Activated T-helper 2 cell treated with anti-CD3 and anti-CD28 coated beads, Interferon-gamma antibody, Interleukin-2, Interleukin-4, amounts not matched to agents 10 μg/mL and 5 μg/mL and 100 μg/mL, durations not matched to agents 14 hours and 24 hours and 36 hours (primary cell): ENCODE measurements around the gene GJC1. TPM values are rescaled to one million over a fixed set of nuclear protein-coding genes. Genes with fewer than 3 reads are reported as not detected.

Source experiments
- DNase-seq: peaks from one replicate; pipeline ENCODE4 v3.0.0; 2021; ENCODE audit warnings: low spot score
- H3K27ac Mint-ChIP-seq: one replicate; pipeline ENCODE4 v1.8.0; 2021; ENCODE audit warnings: mixed read lengths
- H3K27me3 Mint-ChIP-seq: one replicate; pipeline ENCODE4 v1.8.0; 2021; ENCODE audit warnings: low read depth, mixed read lengths
- H3K36me3 Mint-ChIP-seq: one replicate; pipeline ENCODE4 v1.8.0; 2021; ENCODE audit warnings: low read depth, mixed read lengths
- H3K4me1 Mint-ChIP-seq: one replicate; pipeline ENCODE4 v1.8.0; 2021; ENCODE audit warnings: low read depth, mixed read lengths
- H3K4me3 Mint-ChIP-seq: one replicate; pipeline ENCODE4 v1.8.0; 2021; ENCODE audit warnings: low read depth, mild to moderate bottlenecking, moderate library complexity, mixed read lengths
- H3K9me3 Mint-ChIP-seq: one replicate; pipeline ENCODE4 v1.8.0; 2021; ENCODE audit warnings: mixed read lengths
- intact Hi-C: fragments of 100-400 bp; cut with micrococcal nuclease; formaldehyde crosslinking; loops from one replicate; pipeline ENCODE4 v1.15.1; 2023
- total RNA-seq: library from RNA; stranded (reverse); gene quantifications from 2 replicates; pipeline ENCODE4 v1.2.3, GENCODE V29; 2022

GJC1 gene
- total RNA-seq, 1 donor from 2014 or later, result 9.4 TPM

GRCh38 chr17:44777394-44778348 lies 52.4 kb downstream of the GJC1 start:
- no peak for DNase-seq
- Mint-ChIP-seq H3K4me3 (no peak overlapping the region), H3K27me3 (peaks cover 6% of the 10 kb centered on the region), H3K4me1 (peaks cover 7% of the 10 kb centered on the region), H3K27ac (no peak overlapping the region), H3K9me3 (no peaks in the 10 kb centered on the region), H3K36me3 (no peaks in the 10 kb centered on the region)
- intact Hi-C loops, result loop anchor here (5.0 kb wide), 2 partner anchors 50 to 355 kb away; partner anchors contain the start of gene PLCD3

- Mint-ChIP-seq H3K4me3 (peak overlapping the region; percentile 83), H3K27ac (no peak overlapping the region)
- no peak for DNase-seq
Observed at GRCh38 chr17:44776628-44777393, 53.3 kb downstream of the GJC1 start.

DNA sequence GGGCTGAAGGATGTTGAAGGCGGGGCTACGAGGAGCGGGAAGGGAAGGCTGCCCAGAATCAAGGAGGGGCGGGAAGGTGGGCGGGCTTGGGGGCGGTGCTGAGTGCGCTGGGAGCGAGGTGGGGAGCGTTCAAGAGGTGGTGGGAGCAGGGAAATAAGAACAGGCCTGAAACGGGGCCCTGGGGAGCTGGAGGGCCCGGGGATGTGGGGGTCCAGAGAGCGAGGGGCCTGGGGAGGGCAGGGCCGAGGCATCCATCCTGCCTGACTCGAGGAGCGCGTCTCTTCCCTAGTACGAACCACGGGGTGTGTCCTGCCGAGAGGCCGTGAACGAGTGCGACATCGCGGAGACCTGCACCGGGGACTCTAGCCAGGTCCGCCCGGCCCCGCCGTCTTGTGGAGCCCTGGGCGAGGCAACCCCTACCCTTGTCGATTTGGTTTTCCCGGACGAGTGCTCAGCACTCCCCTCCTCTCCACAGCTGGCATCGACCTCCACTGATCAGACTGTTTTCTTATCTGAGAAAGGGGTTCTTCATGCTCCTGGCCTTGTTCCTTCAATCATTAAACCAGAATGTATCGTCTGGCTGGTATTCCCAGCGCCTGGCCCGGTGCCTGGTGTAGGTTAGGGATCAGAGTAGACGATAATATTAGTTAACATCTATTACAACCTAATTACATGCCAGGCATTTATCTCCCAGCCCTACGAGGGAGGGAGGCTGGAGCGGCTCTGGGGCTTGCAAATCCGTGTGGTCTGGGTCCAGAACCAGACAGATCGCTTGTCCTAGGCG lies 54.1 kb downstream of the GJC1 start:
- Mint-ChIP-seq H3K4me1 (peaks cover 7% of the 10 kb centered on the region), H3K9me3 (no peaks in the 10 kb centered on the region), H3K36me3 (no peaks in the 10 kb centered on the region), H3K4me3 (peak overlapping the region; percentile 83), H3K27ac (no peak overlapping the region), H3K27me3 (peaks cover 6% of the 10 kb centered on the region)
- no peak for DNase-seq
- intact Hi-C loops, result loop anchor here (1.0 to 5.0 kb wide), 4 partner anchors 51 to 356 kb away; partner anchors contain the start of gene PLCD3

More at GRCh38 chr17:44776628-44777393, 53.3 kb downstream of the GJC1 start:
- peaks cover 6% of the 10 kb centered on the region for H3K27me3 Mint-ChIP-seq
- no peaks in the 10 kb centered on the region for H3K36me3 Mint-ChIP-seq
- peaks cover 7% of the 10 kb centered on the region for H3K4me1 Mint-ChIP-seq
- no peaks in the 10 kb centered on the region for H3K9me3 Mint-ChIP-seq
- intact Hi-C loops, result loop anchor here (5.0 kb wide), 2 partner anchors 50 to 355 kb away; partner anchors contain the start of gene PLCD3

- Mint-ChIP-seq H3K4me1 (peaks cover 7% of the 10 kb centered on the region), H3K36me3 (no peaks in the 10 kb centered on the region), H3K4me3 (peak overlapping the region; percentile 83), H3K27ac (no peak overlapping the region), H3K27me3 (peaks cover 10% of the 10 kb centered on the region), H3K9me3 (no peaks in the 10 kb centered on the region)
- intact Hi-C loops, result loop anchor here (1.0 to 5.0 kb wide), 4 partner anchors 52 to 357 kb away; partner anchors contain the start of gene PLCD3
- DNase-seq, result peak; percentile 97
Observed at GRCh38 chr17:44775136-44775837, 54.8 kb downstream of the GJC1 start.

- peak; percentile 77 for DNase-seq
- Mint-ChIP-seq H3K27me3 (peaks cover 10% of the 10 kb centered on the region), H3K27ac (peak overlapping the region; percentile 66), H3K36me3 (no peaks in the 10 kb centered on the region), H3K4me3 (peak overlapping the region; percentile 83), H3K9me3 (no peaks in the 10 kb centered on the region), H3K4me1 (peaks cover 7% of the 10 kb centered on the region)
- intact Hi-C loops, result loop anchor here (1.0 to 5.0 kb wide), 4 partner anchors 53 to 358 kb away; partner anchors contain the start of gene PLCD3
Observed at GRCh38 chr17:44774271-44775135, 55.6 kb downstream of the GJC1 start.

- intact Hi-C loops, result no loop called here
- Mint-ChIP-seq H3K27ac (no peak overlapping the region), H3K4me3 (no peak overlapping the region), H3K27me3 (peaks cover 10% of the 10 kb centered on the region), H3K9me3 (no peaks in the 10 kb centered on the region), H3K36me3 (no peaks in the 10 kb centered on the region), H3K4me1 (peaks cover 10% of the 10 kb centered on the region)
- DNase-seq, result no peak
Observed at GRCh38 chr17:44773140-44773539, 56.9 kb downstream of the GJC1 start.

GRCh38 chr17:44772308-44773045 lies 57.6 kb downstream of the GJC1 start:
- Mint-ChIP-seq H3K4me3 (no peak overlapping the region), H3K36me3 (no peaks in the 10 kb centered on the region), H3K27me3 (peaks cover 7% of the 10 kb centered on the region), H3K9me3 (no peaks in the 10 kb centered on the region), H3K27ac (no peak overlapping the region), H3K4me1 (peaks cover 10% of the 10 kb centered on the region)
- intact Hi-C loops, result no loop called here
- DNase-seq, result no peak

- DNase-seq, result no peak
- no peak overlapping the region for H3K27ac Mint-ChIP-seq
- H3K36me3 Mint-ChIP-seq, result no peaks in the 10 kb centered on the region
- H3K9me3 Mint-ChIP-seq, result no peaks in the 10 kb centered on the region
- intact Hi-C loops, result no loop called here
- H3K4me3 Mint-ChIP-seq, result no peak overlapping the region
- peaks cover 8% of the 10 kb centered on the region for H3K4me1 Mint-ChIP-seq
- H3K27me3 Mint-ChIP-seq, result peaks cover 6% of the 10 kb centered on the region
Observed at GRCh38 chr17:44770166-44770925, 59.7 kb downstream of the GJC1 start.

DNA sequence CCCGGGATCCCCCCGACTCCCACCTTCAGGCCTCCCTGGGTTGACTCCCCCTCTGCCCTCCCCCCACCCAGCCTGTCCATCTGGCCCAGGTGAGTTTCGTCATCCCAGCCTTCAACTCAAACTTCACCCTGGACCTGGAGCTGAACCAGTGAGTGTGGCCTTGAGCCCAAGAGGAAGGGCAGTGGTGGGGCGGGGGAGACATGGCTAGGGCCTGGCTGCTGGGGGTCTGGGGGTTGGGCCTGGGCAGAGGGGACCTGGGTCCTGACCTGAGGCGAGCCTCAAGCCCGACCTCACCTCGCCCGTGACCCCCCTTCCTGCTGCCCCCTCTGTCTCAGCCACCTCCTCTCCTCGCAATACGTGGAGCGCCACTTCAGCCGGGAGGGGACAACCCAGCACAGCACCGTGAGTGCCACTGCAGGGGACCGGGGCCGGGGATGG lies 60.4 kb downstream of the GJC1 start:
- DNase-seq, result no peak
- H3K4me3 Mint-ChIP-seq, result no peak overlapping the region
- intact Hi-C loops, result no loop called here
- H3K4me1 Mint-ChIP-seq, result peaks cover 5% of the 10 kb centered on the region
- H3K27me3 Mint-ChIP-seq, result peaks cover 6% of the 10 kb centered on the region
- no peak overlapping the region for H3K27ac Mint-ChIP-seq
- no peaks in the 10 kb centered on the region for H3K9me3 Mint-ChIP-seq
- H3K36me3 Mint-ChIP-seq, result no peaks in the 10 kb centered on the region

DNA sequence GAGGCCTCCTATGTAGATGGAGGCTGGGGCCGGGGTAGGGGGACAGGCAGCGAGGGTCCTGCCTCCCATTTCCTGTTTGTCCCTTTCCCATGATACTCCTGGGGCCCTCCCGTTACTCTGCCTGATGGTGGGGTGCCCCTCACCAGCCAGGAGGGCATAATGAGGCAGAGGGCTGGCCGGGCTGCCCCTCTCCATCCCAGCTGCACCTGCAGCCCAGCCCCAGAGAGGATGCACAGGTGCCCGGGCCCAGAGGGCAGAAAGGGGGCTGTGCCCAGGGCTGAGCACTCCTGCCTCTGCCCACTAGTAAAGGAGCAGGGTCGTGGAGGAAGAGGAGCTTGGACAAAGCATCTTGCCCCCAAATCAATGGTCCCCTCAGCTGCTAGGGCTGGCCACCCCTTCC lies 60.9 kb downstream of the GJC1 start:
- H3K27me3 Mint-ChIP-seq, result peaks cover 6% of the 10 kb centered on the region
- no peak for DNase-seq
- H3K9me3 Mint-ChIP-seq, result no peaks in the 10 kb centered on the region
- intact Hi-C loops, result no loop called here
- peaks cover 5% of the 10 kb centered on the region for H3K4me1 Mint-ChIP-seq
- no peaks in the 10 kb centered on the region for H3K36me3 Mint-ChIP-seq
- H3K27ac Mint-ChIP-seq, result no peak overlapping the region
- H3K4me3 Mint-ChIP-seq, result no peak overlapping the region
